Measurements from ENCODE around the gene PRKCE. TPM values are rescaled to one million over a fixed set of nuclear protein-coding genes. Genes with fewer than 3 reads are reported as not detected.

PRKCE gene
- total and polyA plus RNA-seq, 2 of the 8 experiments (the other 6 are each of a cell fraction or from before 2014, with no cell fraction given): 0.54 to 2.1 TPM

GRCh38 chr2:45685260-45685659, 33.8 kb downstream of the PRKCE start:
- Histone ChIP-seq H2BK15ac (ENCODE audit: low read length) (no peak overlapping the region), H3K18ac (ENCODE audit: extremely low read depth, low read length) (no peak overlapping the region), H4K8ac (ENCODE audit: extremely low read depth, insufficient read depth, low read length) (no peak overlapping the region), H3K79me1 (ENCODE audit: low read depth, low read length) (no peaks in the 10 kb centered on the region), H2BK20ac (ENCODE audit: low read length) (no peak overlapping the region), H3K4me1 (replicated peaks in 1 of 4; ENCODE audit: control insufficient read depth in 3 of 4, insufficient read depth in 4 of 4, low read length in 3 of 4) (no peaks in the 10 kb centered on the region), H3K56ac (replicated peaks; ENCODE audit: insufficient read length, low read depth, low read length) (no peak overlapping the region), H4K5ac (ENCODE audit: insufficient read length, low read depth, low read length) (no peak overlapping the region), H3K4me2 (ENCODE audit: insufficient read depth in 1 of 2, low read depth in 2 of 2, low read length in 2 of 2) (no peak overlapping the region), H3K9ac (replicated peaks in 1 of 4; ENCODE audit: extremely low read depth in 1 of 4, low read depth in 3 of 4, low read length in 3 of 4) (no peak overlapping the region), H4K91ac (replicated peaks; ENCODE audit: insufficient read length, low read length) (no peak overlapping the region), H3K36me3 (ENCODE audit: control insufficient read depth in 2 of 4, insufficient read depth in 4 of 4, low read length in 3 of 4) (no peaks in the 10 kb centered on the region), H3K4me3 (ENCODE audit: extremely low read depth in 1 of 4, insufficient read depth in 2 of 4, low read depth in 3 of 4, low read length in 4 of 4) (no peak overlapping the region), H3K4ac (replicated peaks; ENCODE audit: insufficient read length, low read depth, low read length) (no peak overlapping the region), H2BK120ac (replicated peaks; ENCODE audit: low read depth, low read length) (no peak overlapping the region), H3K27me3 (replicated peaks in 1 of 4; ENCODE audit: control insufficient read depth in 3 of 4, extremely low read depth in 1 of 4, insufficient read depth in 3 of 4, low read length in 3 of 4) (peaks cover 0 to 1% (median 0%) of the 10 kb centered on the region in 4 experiments; a peak in 1 of 7 replicates), H2BK5ac (ENCODE audit: low read depth, low read length) (no peak overlapping the region), H2AFZ (ENCODE audit: low read length) (no peak overlapping the region), H3K79me2 (ENCODE audit: control insufficient read depth in 1 of 2, insufficient read depth in 2 of 2, low read length in 2 of 2) (no peaks in the 10 kb centered on the region), H3K23ac (ENCODE audit: insufficient read length) (no peak overlapping the region), H3K27ac (ENCODE audit: low read depth, low read length) (no peak overlapping the region), H2BK12ac (ENCODE audit: low read depth, low read length) (no peak overlapping the region), H3K14ac (ENCODE audit: insufficient read length) (no peak overlapping the region), H3K9me3 (ENCODE audit: insufficient read depth in 2 of 2, low read depth in 1 of 2, low read length in 1 of 2) (no peaks in the 10 kb centered on the region), H4K20me1 (replicated peaks in 1 of 2; ENCODE audit: control insufficient read depth in 1 of 2, insufficient read depth in 2 of 2, low read length in 2 of 2) (no peaks in the 10 kb centered on the region), H2AK5ac (ENCODE audit: low read depth, low read length) (no peak overlapping the region), H3K23me2 (ENCODE audit: low read depth, low read length) (no peaks in the 10 kb centered on the region)
- CTCF ChIA-PET (ENCODE audit: partially characterized antibody): interaction anchor here (0.7 to 1.7 kb wide), 6 partner anchors 10 to 93 kb away, joined by 3 to 5 read pairs (median 3); partner anchors contain the start of gene PRKCE
- WGBS, 2 experiments (ENCODE audit: extremely low coverage in 1 of 2, insufficient coverage in 1 of 2, insufficient read length in 1 of 2, insufficient replicate concordance in 2 of 2, low coverage in 1 of 2, low lambda C conversion rate in 2 of 2, missing lambda C conversion rate in 1 of 2): 97% methylated on average over 3 of the region's 3 CpGs; no CpG with 5 or more reads in 1 of the 2 experiments
- POLR2A ChIA-PET (ENCODE audit: partially characterized antibody): no interaction called here
- DNase-seq (ENCODE audit: low read depth in 1 of 2, low spot score in 2 of 2) (no peak), FAIRE-seq (no peak)
- TF ChIP-seq, protein P1, sequence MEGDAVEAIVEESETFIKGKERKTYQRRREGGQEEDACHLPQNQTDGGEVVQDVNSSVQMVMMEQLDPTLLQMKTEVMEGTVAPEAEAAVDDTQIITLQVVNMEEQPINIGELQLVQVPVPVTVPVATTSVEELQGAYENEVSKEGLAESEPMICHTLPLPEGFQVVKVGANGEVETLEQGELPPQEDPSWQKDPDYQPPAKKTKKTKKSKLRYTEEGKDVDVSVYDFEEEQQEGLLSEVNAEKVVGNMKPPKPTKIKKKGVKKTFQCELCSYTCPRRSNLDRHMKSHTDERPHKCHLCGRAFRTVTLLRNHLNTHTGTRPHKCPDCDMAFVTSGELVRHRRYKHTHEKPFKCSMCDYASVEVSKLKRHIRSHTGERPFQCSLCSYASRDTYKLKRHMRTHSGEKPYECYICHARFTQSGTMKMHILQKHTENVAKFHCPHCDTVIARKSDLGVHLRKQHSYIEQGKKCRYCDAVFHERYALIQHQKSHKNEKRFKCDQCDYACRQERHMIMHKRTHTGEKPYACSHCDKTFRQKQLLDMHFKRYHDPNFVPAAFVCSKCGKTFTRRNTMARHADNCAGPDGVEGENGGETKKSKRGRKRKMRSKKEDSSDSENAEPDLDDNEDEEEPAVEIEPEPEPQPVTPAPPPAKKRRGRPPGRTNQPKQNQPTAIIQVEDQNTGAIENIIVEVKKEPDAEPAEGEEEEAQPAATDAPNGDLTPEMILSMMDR (IDR thresholded peaks at IDR 0.05; ENCODE audit: control extremely low read depth in 1 of 3, insufficient read depth in 1 of 3, low read depth in 1 of 3, low read length in 3 of 3): no peak
